GM15510 (cell line): ENCODE measurements around the gene TP53.

Experiments used
- POLR2A ChIP-seq: IDR thresholded peaks from 3 replicates; pipeline ENCODE4 v1.6.1; 2011; ENCODE audit warnings: borderline replicate concordance; ENCODE audit not compliant: insufficient read length; ENCODE audit errors: extremely low read depth

Gene TP53

DNA sequence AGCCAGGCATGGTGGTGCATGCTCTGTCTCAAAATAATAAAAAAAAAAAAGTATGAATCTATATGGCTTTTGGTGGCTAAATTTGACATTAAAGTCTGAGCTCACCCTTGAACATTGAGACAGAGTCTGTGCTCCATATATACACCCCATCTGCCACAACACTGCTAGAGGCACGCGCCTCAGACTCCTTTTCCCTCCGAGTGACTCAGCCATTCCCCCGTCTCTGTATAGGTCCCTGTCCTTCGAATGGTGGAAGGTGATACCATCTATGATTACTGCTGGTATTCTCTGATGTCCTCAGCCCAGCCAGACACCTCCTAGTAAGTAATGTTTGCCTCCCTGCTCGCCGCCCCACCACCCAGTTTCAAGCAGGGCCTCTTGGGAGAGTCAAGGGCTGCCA lies 13.2 kb upstream of the TP53 start:
- TF ChIP-seq POLR2A = no peak

DNA sequence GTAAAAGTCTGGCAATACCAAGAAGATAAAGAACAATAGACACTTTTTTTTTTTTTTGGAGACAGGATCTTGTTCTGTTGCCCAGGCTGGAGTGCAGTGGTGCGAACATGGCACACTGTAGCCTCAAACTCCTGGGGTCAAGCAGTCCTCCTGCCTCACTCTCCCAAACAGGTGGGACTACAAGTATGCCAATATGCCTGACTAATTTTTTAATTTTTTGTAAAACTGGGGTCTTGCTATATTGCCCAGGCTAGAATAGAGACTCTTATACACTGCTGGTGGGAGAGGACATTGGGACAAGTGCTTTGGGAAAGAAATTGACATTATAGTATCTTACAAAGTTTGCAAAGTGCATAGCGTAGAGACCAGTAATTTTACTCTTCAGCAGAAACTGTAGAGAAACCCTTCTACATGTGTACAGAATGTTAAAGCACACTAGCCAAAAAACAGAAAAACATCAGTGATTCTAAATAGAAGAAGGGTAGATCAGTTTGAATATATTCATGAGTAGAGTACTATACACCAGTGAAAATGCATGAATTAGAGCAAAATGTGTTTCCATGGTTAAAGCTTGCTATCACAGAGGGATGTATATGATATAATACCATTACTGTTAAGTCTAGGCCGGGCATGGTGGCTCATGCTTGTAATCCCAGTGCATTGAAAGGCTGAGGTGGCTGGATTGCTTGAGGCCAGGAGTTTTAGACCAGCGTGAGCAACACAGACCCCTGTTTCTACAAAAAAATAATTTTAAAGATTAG lies 10.7 kb upstream of the TP53 start:
- TF ChIP-seq POLR2A = no peak

DNA sequence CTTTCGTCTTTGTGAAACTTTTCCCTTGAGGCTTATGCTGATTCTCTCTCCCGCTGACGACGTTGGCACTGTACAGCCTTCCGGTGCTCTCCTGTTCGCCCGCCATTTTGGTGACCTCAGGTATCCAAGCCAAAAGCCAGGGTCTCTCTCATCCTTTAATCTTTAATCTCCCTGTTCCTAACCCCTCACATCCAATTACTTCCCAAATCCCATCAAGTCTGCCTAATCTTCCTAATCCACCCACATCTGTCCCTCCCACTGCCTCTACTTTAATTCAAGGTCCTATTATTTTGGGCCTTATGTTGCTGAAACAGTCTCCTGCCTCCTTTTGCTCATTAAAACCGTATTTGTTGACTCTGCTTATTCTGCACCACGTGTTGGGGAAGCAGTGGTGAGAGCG lies 8.3 kb upstream of the TP53 start:
- no peak for TF ChIP-seq POLR2A

DNA sequence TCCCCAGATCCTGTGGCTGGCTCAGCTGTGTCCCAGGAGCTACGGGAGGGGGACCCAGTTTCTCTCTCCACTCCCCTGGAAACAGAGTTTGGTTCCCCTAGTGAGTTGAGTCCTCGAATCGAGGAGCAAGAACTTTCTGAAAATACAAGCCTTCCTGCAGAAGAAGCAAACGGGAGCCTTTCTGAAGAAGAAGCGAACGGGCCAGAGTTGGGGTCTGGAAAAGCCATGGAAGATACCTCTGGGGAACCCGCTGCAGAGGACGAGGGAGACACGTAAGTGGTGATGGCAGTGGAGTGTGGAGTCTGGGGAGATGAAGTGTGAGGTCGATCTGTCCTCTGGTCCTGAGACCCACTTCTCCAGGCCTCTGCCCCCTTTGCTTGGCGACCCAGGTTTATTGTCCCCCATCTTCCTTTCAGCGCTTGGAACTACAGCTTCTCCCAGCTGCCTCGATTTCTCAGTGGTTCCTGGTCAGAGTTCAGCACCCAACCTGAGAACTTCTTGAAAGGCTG lies 1.6 kb upstream of the TP53 start:
- no peak for TF ChIP-seq POLR2A

DNA sequence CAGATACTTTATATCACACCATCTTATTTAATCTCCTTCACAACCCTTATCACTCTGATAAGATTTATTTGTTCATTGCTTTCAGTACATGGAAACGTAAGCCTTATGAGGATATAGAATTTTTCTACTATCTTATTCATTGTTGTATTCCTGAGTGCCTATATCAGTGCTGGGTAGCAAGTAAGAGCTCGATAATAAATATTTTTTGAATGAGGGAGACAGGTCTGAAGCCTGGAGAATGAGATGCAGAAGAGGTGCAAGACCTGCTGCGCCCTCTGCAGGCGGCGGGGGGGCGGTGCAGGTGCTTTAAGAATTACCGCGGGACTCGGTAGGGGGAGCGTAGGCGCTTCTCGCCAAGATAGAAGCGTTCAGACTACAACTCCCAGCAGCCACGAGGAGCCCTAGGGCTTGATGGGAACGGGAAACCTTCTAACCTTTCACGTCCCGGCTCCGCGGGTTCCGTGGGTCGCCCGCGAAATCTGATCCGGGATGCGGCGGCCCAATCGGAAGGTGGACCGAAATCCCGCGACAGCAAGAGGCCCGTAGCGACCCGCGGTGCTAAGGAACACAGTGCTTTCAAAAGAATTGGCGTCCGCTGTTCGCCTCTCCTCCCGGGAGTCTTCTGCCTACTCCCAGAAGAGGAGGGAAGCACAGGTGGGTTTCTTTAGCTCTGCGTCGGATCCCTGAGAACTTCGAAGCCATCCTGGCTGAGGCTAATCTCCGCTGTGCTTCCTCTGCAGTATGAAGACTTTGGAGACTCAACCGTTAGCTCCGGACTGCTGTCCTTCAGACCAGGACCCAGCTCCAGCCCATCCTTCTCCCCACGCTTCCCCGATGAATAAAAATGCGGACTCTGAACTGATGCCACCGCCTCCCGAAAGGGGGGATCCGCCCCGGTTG lies 868 bp upstream of the TP53 start, which contains the start of gene WRAP53:
WRAP53 (plus strand) TSS at position 570 of the 900 bp plus-strand sequence; CDS start at position 742, 172 bp downstream.
- peak; percentile 54 for TF ChIP-seq POLR2A

DNA sequence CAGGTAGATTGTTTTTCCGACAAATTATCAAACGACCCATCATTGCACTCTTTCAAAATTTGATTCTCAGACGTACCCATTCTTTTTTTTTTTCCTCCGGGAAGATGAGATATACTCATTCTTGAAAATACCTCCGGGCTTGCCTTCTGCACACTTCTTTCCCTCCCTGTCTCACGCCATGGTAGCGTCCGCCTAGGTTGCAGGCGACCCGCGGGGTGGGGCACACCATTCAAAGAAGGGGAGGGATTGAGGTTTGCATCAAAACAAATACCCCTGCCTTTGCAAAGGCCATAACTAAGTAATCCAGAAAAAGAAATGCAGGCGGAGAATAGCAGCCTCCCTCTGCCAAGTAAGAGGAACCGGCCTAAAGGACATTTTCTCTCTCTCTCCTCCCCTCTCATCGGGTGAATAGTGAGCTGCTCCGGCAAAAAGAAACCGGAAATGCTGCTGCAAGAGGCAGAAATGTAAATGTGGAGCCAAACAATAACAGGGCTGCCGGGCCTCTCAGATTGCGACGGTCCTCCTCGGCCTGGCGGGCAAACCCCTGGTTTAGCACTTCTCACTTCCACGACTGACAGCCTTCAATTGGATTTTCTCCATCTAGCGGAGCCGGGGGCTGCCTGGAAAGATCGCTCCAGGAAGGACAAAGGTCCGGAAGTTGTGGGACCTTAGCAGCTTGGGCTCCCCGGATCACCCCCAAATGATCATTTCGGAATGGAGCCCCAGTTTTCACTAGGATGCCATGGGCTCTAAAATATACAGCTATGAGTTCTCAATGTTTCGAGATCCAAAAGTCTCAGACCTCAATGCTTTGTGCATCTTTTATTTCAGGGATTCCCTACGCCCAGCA lies 843 bp downstream of the TP53 start:
- peak; percentile 86 for TF ChIP-seq POLR2A

DNA sequence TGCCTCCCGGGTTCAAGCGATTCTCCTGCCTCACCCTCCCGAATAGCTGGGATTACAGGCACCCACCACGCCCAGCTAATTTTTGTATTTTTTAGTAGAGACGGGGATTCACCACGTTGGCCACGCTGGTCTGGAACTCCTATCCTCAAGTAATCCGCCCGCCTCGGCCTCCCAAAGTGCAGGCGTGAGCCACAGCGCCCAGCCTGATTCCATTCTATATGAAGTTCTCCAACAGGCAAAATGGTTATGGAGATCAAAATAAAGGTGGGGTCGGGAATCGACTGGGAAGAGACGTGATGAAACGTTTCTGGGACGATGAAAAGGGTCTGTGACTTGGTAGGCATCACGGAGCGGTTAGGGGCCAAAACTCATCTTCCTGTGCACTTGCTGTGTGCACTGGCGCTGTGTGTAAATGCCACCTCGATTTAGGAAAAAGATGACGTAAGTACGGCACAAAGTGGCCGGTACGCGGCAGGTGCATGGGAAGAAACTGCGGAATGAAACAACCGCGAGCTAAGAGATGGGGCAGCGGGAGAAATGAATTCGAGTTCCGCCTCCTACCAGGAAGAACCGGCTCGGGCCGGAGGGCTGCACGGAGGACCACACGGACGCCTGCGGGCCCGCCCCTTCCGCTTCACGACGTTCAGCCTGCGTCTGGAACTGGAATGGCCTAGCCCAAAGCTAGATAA lies 1.6 kb downstream of the TP53 start:
- peak; percentile 67 for TF ChIP-seq POLR2A

DNA sequence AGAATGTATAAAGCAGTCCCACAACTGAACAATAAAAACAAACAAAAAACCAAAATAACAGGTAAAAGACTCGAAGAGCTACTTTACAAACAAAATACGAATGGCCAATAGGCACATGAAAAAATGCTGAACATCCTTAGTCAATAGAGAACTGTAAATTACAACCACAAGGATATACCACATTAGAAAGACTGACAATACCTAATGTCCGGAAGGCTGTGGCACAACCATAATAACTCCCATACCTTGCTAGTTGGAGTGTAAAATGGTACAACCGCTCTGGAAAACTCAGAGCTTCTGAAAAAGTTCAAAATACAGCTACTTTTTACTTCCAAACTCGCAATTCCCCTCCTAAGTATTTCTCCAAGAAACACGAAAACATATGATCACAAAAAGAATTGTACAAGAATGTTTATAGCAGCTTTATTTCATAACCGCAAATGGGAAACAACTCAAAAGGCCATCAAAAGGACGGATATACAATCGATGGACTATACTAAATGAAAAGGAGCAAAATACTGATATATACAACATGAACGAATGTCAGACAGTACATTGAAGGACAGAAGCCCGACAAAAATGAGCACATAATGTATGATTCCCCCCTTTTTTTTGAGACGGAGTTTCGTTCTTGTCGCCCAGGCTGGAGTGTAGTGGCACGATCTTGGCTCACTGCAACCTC lies 2.3 kb downstream of the TP53 start:
- TF ChIP-seq POLR2A = no peak

DNA sequence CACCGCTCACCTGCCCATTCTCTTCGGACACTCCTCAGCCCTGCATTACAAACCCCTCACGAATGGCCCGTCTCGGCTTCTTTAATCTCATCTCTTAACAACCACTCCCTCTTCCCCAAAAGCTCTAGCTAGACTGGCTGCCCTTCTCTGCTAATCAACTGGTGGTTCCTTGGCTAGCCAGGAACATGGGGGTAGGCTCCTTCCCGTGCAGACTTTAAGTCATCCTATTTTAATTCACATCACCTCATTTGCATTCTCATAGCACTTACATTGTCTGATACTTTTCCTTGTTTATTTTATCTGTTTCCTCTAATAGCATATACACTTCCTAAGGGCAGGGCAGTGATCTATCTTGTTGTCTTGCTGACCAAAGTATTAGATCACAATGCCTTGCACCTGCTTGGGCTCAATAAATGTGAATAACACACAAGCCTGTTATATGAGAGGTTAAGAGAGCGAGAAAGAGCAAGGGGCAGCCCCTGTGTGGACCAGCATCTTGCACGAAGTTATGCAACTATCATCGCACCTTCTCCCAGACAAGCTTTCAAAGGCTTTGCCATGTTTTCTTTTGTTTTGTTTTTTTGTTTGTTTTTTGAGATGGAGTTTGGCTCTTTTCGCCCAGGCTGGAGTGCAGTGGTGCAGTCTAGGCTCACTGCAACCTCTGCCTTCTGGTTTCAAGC lies 9.8 kb downstream of the TP53 start:
- no peak for TF ChIP-seq POLR2A

DNA sequence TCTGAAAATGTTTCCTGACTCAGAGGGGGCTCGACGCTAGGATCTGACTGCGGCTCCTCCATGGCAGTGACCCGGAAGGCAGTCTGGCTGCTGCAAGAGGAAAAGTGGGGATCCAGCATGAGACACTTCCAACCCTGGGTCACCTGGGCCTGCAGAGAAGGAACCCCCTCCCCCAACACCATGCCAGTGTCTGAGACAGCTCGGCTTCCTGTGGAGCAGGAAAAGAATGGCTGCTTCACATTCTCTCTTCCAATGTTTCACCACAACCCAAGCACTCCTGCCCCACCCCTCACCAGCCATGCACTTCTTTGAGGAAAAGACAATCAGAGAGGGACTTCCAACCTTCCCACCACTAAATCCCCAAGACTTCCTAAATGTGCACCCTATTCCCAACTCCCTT lies 10.8 kb downstream of the TP53 start:
- no peak for TF ChIP-seq POLR2A

DNA sequence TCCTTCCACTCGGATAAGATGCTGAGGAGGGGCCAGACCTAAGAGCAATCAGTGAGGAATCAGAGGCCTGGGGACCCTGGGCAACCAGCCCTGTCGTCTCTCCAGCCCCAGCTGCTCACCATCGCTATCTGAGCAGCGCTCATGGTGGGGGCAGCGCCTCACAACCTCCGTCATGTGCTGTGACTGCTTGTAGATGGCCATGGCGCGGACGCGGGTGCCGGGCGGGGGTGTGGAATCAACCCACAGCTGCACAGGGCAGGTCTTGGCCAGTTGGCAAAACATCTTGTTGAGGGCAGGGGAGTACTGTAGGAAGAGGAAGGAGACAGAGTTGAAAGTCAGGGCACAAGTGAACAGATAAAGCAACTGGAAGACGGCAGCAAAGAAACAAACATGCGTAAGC lies 12.4 kb downstream of the TP53 start:
- no peak for TF ChIP-seq POLR2A

DNA sequence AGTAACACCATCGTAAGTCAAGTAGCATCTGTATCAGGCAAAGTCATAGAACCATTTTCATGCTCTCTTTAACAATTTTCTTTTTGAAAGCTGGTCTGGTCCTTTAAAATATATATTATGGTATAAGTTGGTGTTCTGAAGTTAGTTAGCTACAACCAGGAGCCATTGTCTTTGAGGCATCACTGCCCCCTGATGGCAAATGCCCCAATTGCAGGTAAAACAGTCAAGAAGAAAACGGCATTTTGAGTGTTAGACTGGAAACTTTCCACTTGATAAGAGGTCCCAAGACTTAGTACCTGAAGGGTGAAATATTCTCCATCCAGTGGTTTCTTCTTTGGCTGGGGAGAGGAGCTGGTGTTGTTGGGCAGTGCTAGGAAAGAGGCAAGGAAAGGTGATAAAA lies 14.1 kb downstream of the TP53 start:
- no peak for TF ChIP-seq POLR2A

DNA sequence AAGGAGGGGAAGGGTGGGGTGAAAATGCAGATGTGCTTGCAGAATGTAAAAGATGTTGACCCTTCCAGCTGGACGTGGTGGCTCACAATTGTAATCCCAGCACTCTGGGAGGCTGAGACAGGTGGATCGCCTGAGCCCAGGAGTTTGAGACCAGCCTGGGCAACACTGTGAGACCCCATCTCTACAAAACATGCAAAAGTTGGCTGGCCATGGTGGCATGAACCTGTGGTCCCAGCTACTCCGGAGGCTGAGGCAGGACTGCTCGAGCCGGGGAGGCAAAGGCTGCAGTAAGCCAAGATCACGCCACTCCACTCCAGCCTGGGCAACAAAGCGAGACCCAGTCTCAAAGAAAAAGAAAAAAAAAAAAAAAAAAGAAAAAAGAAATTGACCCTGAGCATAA lies 18.8 kb downstream of the TP53 start:
- TF ChIP-seq POLR2A = no peak
